Naive B cell (primary cell): ENCODE results near the gene ERCC3. TPM values are rescaled to one million over a fixed set of nuclear protein-coding genes. Genes with fewer than 3 reads are reported as not detected.
A peak's percentile ranks its signal among the peaks of the same experiment; 100 is the strongest.
"Not testable (repeated sequence)": the region's sequence is repeated elsewhere in the genome, so short reads cannot be mapped to it uniquely, and the experiment has no call there.

ENCODE experiments used
- ATAC-seq, 2 donors: fragments of 150-1000 bp; cut with Tn5 transposase; 2 replicates each; pipeline ENCODE4 v1.10.0; 2021; ENCODE audit warnings: low read depth in 2 of 2, mild to moderate bottlenecking in 2 of 2, moderate library complexity in 2 of 2
- DNase-seq: peaks from one replicate; pipeline ENCODE4 v3.0.0; 2022
- H3K27ac Mint-ChIP-seq, 6 donors: one replicate each; pipeline ENCODE4 v1.8.0; 2020 to 2022; ENCODE audit warnings: mild to moderate bottlenecking in 6 of 6, mixed read lengths in 6 of 6, moderate library complexity in 5 of 6, inconsistent platforms in 2 of 6
- H3K27me3 Mint-ChIP-seq, 3 donors: one replicate each; pipeline ENCODE4 v1.8.0; 2021 to 2022; ENCODE audit warnings: mixed read lengths in 3 of 3, mild to moderate bottlenecking in 1 of 3
- H3K36me3 Mint-ChIP-seq, 2 donors: one replicate each; pipeline ENCODE4 v1.8.0; 2020 to 2022; ENCODE audit warnings: mixed read lengths in 2 of 2, inconsistent platforms in 1 of 2, mild to moderate bottlenecking in 1 of 2
- H3K4me1 Mint-ChIP-seq, 3 donors: one replicate each; pipeline ENCODE4 v1.8.0; 2020 to 2022; ENCODE audit warnings: mixed read lengths in 3 of 3, inconsistent platforms in 1 of 3, mild to moderate bottlenecking in 1 of 3, moderate library complexity in 1 of 3
- H3K4me3 Mint-ChIP-seq, 8 donors: one replicate each; pipeline ENCODE4 v1.8.0; 2020 to 2022; ENCODE audit warnings: mild to moderate bottlenecking in 8 of 8, mixed read lengths in 8 of 8, moderate library complexity in 8 of 8, inconsistent platforms in 2 of 8
- H3K9me3 Mint-ChIP-seq, 7 donors: one replicate each; pipeline ENCODE4 v1.8.0; 2020 to 2022; ENCODE audit warnings: mixed read lengths in 7 of 7, mild to moderate bottlenecking in 5 of 7, inconsistent platforms in 2 of 7, moderate library complexity in 1 of 7
- polyA plus RNA-seq, 6 donors: library from polyadenylated mRNA; unstranded; fragments of 300-500 nt; fragmentation: Illumina TruSeq; gene quantifications; one replicate each; pipeline ENCODE4 v1.2.3, GENCODE V29; 2021; ENCODE audit warnings: low read depth in 6 of 6

Gene ERCC3
- polyA plus RNA-seq, 6 donors from 2014 or later: 19.0 to 32.5 (median 23.6) TPM

DNA sequence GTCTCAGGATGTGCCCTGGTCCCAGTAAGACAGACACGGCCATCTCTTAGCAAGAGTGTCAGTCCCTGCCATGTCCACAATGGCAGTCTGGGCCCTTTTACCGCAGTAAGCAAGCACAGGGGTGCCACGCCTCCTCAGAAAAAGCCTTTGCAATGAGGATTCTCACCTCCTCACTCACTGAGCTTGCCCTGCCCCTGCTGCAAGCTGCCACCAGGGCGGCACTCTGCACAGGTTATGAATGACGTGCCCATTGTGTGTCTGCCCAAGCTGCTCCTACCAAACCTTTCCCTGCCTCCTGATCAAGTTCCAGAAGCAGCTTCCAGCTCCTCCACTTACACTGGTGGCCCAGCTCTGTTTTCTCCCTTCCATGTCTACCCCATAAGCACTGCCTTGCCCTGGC is 23.3 kb downstream of the ERCC3 start:
- Mint-ChIP-seq H3K36me3 (peaks cover 43 to 52% of the 10 kb centered on the region in 2 donors), H3K27me3 (no peaks in the 10 kb centered on the region), H3K4me1 (peaks cover 0 to 6% (median 0%) of the 10 kb centered on the region in 3 donors), H3K27ac (peak overlapping the region in 1 of 6 donors; percentile 14), H3K9me3 (no peaks in the 10 kb centered on the region), H3K4me3 (peak overlapping the region in 1 of 8 donors; percentile 1)
- ATAC-seq (no peak), DNase-seq (no peak)

DNA sequence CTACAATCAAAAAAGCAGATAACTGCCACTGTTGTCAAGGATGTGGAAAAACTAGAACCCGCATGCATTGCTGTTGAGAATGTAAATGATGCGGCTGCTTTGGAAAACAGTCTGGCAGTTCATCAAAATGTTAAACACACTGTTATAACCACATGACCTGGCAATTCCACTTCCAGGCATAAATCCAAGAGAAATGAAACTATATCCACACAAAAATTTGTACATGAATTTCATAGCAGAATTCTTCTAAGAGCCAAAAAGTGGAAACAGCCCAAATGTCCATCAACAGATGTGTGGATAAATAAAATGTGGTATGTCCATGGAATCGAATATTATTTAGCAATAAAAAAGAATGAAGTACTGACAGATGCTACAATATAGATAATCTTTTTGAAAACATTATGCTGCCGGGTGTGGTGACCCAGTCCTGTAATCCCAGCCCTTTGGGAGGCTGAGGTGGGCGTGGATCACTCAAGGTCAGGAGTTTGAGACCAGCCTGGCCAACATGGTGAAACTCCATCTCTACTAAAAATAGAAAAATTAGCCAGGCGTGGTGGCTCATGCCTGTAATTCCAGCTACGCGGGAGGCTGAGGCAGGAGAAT is 32.0 kb downstream of the ERCC3 start:
- DNase-seq (no peak), ATAC-seq (no peak)
- Mint-ChIP-seq H3K4me3 (no peak overlapping the region), H3K9me3 (no peaks in the 10 kb centered on the region), H3K36me3 (peaks cover 25 to 40% of the 10 kb centered on the region in 2 donors), H3K4me1 (no peaks in the 10 kb centered on the region), H3K27ac (no peak overlapping the region), H3K27me3 (no peaks in the 10 kb centered on the region)

DNA sequence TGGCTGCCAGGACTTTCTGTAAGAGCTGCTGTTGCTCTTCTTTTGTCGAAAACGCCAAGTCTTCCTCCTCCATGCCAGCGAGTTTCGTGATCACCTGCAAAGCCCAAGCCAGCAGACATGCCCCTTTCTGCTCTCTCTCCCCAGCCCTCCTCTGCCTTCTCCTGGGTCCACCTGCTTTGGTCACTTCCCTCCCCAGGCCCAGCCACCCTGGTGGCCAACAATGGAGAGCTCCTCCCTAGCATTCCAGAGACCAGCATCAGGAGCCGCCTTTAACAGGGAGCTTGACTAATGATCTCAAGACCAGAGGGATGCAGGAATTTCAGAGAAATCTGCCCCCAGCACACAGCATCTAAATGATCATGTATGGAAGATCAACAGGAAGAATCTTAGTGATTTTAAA is 34.6 kb downstream of the ERCC3 start:
- Mint-ChIP-seq H3K27ac (peak overlapping the region in 2 of 6 donors; percentile 24 to 50), H3K9me3 (no peaks in the 10 kb centered on the region), H3K36me3 (peaks cover 16 to 41% of the 10 kb centered on the region in 2 donors), H3K4me1 (no peaks in the 10 kb centered on the region), H3K4me3 (no peak overlapping the region), H3K27me3 (no peaks in the 10 kb centered on the region)
- ATAC-seq: no peak
- no peak for DNase-seq

DNA sequence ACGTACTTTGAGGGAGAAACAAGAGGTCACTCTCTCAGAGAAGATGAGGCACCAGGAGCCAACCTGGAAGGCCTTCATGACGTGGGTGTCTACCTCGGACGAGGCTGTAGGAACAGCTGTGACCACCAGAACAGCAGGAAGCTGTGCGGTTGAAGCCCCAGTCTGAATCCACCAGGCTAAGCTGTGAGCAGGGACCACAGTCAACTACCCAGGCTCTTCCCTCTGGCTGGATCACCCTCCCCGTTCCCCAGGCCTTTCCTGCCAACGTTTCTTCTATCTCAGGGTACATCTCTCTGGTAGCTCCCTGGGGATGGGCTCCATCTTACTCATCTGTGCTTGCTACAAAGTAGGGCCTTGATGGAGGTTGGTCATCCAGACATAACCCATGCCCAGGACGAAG is 37.1 kb downstream of the ERCC3 start:
- no peak overlapping the region for H3K4me3 Mint-ChIP-seq
- peaks cover 16 to 41% of the 10 kb centered on the region in 2 donors for H3K36me3 Mint-ChIP-seq
- no peaks in the 10 kb centered on the region for H3K27me3 Mint-ChIP-seq
- no peaks in the 10 kb centered on the region for H3K9me3 Mint-ChIP-seq
- no peak for ATAC-seq
- peak overlapping the region in 1 of 6 donors; percentile 50 for H3K27ac Mint-ChIP-seq
- no peak for DNase-seq
- H3K4me1 Mint-ChIP-seq: no peaks in the 10 kb centered on the region

DNA sequence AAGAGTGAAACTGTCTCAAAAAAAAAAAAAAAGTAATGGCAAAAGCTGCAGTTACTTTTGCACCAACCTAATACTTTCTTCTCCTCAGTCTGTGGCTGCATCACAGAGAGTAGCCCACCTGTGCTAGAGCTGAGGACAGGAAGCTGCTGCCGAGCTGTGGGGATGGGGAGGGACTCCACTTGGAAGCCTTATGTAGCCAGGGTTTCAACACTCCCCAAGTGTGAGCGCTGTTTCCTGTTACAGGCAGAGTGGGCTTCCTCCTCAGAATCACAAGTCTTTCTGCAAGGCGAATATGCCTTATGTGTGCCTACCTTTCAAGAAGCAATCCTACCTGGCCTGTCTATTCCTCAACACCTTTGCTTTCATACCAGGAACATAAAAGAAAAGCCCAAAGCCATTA is 37.6 kb downstream of the ERCC3 start:
- peak overlapping the region in 2 of 6 donors; percentile 24 to 27 for H3K27ac Mint-ChIP-seq
- ATAC-seq: no peak
- DNase-seq: no peak

DNA sequence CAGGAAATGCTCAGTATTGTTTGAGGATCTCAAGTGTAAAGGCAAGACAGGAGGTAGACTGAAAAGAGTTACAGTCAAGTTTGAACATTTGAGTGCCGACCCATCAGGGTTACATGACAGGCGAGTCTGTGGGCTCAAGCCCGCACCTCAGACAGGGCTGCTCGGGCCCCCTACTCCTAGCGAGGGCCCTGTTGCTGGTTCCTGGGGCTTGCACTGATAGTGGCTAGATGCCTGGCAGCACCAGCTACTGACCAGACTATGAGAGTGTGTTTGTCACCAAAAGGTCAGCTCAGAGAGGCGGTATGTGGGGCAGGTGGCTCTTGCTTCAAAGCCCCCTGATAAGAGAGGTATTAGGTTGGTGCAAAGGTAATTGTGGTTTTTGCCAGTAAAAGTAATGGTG is 38.2 kb downstream of the ERCC3 start:
- Mint-ChIP-seq H3K27ac (peak overlapping the region in 1 of 6 donors; percentile 75), H3K36me3 (peaks cover 16 to 42% of the 10 kb centered on the region in 2 donors), H3K4me1 (no peaks in the 10 kb centered on the region), H3K27me3 (no peaks in the 10 kb centered on the region), H3K4me3 (no peak overlapping the region), H3K9me3 (no peaks in the 10 kb centered on the region)
- no peak for DNase-seq
- ATAC-seq: no peak

More for the DNA sequence above, 37.6 kb downstream of the ERCC3 start:
- H3K36me3 Mint-ChIP-seq: peaks cover 16 to 44% of the 10 kb centered on the region in 2 donors
- no peaks in the 10 kb centered on the region for H3K4me1 Mint-ChIP-seq
- H3K9me3 Mint-ChIP-seq: no peaks in the 10 kb centered on the region
- no peaks in the 10 kb centered on the region for H3K27me3 Mint-ChIP-seq
- no peak overlapping the region for H3K4me3 Mint-ChIP-seq

DNA sequence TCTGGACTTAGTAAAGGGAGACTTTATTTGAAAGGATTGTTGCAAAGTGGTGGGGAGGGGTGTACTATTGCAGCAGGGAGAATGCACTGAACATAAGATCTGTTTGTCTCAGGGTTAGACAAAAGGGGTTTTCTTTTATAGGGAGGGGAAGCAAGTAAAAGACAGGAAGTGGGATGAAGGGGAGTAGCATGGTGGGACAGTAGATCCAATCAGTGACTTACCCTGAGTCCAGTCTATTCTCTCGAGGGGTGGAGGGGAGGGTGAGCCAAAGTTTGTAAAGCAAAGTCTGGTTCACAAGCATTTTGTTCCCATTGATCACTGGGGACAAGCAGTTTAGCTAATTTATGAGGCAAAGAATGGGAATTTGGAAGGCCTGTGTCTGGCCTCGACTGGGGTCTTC is 38.8 kb downstream of the ERCC3 start:
- Mint-ChIP-seq H3K4me3 (no peak overlapping the region), H3K27ac (peak overlapping the region in 3 of 6 donors; percentile 5 to 75 (median 11)), H3K4me1 (no peaks in the 10 kb centered on the region), H3K27me3 (no peaks in the 10 kb centered on the region), H3K9me3 (no peaks in the 10 kb centered on the region), H3K36me3 (peaks cover 16 to 40% of the 10 kb centered on the region in 2 donors)
- DNase-seq (no peak), ATAC-seq (no peak)

DNA sequence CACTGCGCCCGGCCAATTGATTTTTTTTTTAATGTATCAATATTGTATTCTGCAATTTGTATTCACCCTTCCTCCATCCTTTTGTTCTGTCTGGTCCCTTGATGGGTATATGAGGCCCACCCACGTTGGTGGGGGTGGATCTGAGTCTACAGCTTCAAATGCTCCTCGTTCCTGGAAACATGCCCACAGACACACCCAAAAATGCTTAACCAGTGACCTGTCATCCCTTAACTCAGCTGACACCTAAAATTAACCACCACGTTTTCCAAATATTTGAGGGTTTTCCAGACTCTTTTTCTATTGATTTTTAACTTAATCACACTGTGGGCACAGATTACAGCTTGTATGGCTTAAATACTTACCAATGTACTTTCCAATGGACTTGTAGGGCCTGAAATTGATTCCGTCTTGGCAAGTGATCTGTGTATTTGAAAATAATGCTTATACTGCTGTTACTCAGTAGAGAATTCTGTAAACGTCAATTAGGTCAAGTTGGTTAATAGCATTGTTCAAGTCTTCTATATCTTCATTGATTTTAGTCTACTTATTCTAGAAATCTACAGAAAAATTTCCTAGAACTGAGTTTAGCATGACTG is 39.5 kb downstream of the ERCC3 start:
- H3K4me1 Mint-ChIP-seq: no peaks in the 10 kb centered on the region
- H3K9me3 Mint-ChIP-seq: no peaks in the 10 kb centered on the region
- peak overlapping the region in 1 of 8 donors; percentile 52 for H3K4me3 Mint-ChIP-seq
- no peak overlapping the region for H3K27ac Mint-ChIP-seq
- no peak for ATAC-seq
- DNase-seq: no peak
- no peaks in the 10 kb centered on the region for H3K27me3 Mint-ChIP-seq
- H3K36me3 Mint-ChIP-seq: peaks cover 12 to 34% of the 10 kb centered on the region in 2 donors

DNA sequence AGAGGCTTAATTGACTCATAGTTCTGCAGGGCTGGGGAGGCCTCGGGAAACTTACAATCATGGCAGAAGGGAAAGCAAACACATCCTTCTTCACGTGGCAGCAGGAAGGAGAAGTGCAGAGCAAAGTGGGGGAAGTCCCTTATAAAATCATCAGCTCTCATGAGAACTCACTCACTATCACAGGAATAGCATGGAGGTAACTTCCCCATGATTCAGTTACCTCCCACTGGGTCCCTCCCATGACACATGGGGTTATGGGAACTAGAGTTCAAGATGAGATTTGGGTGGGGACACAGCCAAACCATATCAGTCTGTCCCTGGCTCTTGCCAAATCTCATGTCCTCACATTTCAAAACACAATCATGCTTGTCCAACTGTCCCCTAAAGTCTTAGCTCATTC is 52.8 kb downstream of the ERCC3 start:
- Mint-ChIP-seq H3K36me3 (peaks cover 19 to 39% of the 10 kb centered on the region in 2 donors), H3K27ac (peak overlapping the region in 1 of 6 donors; percentile 26), H3K9me3 (peaks cover 13 to 50% (median 38%) of the 10 kb centered on the region in 7 donors)
- not testable (repeated sequence) for H3K4me3 Mint-ChIP-seq, DNase-seq, ATAC-seq, H3K27me3 Mint-ChIP-seq, H3K4me1 Mint-ChIP-seq

DNA sequence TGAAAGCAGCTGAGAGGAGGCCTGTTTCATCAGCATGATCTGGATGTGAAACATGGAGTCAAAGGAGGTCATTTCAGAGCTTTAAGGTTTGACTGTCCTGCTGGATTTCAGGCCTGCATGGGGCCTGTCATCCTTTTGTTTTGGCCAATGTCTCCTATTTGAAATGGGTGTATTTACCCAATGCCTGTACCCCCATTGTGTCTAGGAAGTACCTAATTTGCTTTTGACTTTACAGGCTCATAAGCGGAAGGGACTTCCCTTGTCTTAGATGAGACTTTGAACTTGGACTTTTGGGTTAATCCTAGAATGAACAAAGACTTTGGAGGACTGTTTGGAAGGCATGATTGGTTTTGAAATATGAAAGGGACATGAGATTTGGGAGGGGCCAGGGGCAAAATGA is 54.5 kb downstream of the ERCC3 start:
- Mint-ChIP-seq H3K4me3 (no peak overlapping the region), H3K27ac (no peak overlapping the region), H3K27me3 (no peaks in the 10 kb centered on the region), H3K36me3 (peaks cover 19 to 39% of the 10 kb centered on the region in 2 donors), H3K9me3 (peaks cover 13 to 51% (median 38%) of the 10 kb centered on the region in 7 donors), H3K4me1 (peaks cover 0 to 6% (median 0%) of the 10 kb centered on the region in 3 donors)
- DNase-seq: no peak
- no peak for ATAC-seq

DNA sequence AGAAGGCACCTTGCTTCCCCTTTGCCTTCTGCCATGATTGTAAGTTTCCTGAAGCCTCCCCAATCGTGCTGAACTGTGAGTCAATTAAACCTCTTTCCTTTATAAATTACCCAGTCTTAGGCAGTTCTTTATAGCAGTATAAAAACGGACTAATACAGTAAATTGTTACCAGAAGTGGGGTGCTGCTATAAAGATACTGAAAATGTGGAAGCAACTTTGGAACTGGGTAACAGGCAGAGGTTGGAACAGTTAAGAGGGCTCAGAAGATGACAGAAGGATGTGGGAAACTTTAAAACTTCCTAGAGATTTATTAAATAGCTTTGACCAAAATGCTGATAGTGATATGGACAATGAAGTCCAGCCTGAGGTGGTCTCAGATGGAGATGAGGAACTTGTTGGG is 56.2 kb downstream of the ERCC3 start:
- Mint-ChIP-seq H3K9me3 (peaks cover 13 to 51% (median 38%) of the 10 kb centered on the region in 7 donors), H3K36me3 (peaks cover 23 to 39% of the 10 kb centered on the region in 2 donors)
- H3K27me3 Mint-ChIP-seq, H3K4me1 Mint-ChIP-seq, DNase-seq, H3K27ac Mint-ChIP-seq, ATAC-seq, H3K4me3 Mint-ChIP-seq: not testable (repeated sequence)

DNA sequence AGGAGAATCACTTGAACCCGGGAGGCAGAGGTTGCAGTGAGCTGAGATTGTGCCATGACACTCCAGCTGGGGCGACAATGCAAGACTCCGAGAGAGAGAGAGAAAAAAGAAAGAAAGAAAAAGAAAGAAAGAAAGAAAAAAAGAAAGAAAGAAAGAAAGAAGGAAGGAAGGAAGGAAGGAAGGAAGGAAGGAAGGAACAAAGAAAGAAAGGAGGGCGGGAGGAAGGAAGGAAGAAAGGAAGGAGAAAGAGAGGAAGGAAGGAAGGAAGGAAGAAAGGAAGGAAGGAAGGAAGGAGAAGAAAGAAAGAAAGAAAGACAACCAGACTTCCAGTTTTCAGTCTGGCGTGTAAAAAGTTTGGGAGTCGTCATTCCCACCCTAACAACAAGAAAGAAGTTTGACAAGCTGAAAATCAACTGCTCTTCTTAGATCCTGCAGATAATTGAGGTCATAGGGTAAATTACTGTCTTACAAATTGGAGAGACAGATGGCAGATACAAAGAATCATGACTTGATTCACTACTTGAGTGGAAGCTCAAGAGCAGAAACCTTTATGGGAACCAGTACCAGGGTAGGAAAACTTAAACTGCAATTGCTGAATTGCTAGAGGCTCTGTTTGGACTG is 58.8 kb downstream of the ERCC3 start:
- peaks cover 21 to 27% of the 10 kb centered on the region in 2 donors for H3K36me3 Mint-ChIP-seq
- ATAC-seq: no peak
- peak overlapping the region in 1 of 6 donors; percentile 35 for H3K27ac Mint-ChIP-seq
- H3K27me3 Mint-ChIP-seq: peaks cover 0 to under 1% (median 0%) of the 10 kb centered on the region in 3 donors
- no peaks in the 10 kb centered on the region for H3K4me1 Mint-ChIP-seq
- no peak overlapping the region for H3K4me3 Mint-ChIP-seq
- peaks cover 7 to 29% (median 19%) of the 10 kb centered on the region in 7 donors for H3K9me3 Mint-ChIP-seq
- DNase-seq: no peak

DNA sequence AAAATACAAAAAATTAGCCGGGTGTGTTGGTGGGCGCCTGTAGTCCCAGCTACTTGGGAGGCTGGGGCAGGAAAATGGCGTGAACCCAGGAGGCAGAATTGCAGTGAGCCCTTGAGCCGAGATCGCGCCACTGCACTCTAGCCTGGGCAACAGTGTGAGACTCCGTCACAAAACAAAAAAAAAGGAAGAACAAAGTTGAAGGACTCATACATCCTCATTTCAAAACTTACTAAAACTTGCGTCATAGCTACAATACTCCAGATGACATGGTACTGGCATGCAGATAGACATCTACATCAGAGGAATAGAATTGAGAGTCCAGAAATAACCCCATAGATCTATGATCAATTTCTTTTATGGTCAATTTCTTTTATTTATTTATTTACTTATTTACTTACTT is 60.2 kb downstream of the ERCC3 start:
- ATAC-seq (no peak), DNase-seq (no peak)
- Mint-ChIP-seq H3K9me3 (peaks cover 7 to 24% (median 16%) of the 10 kb centered on the region in 7 donors), H3K27me3 (peaks cover 0 to 12% (median 7%) of the 10 kb centered on the region in 3 donors), H3K4me3 (no peak overlapping the region), H3K27ac (no peak overlapping the region), H3K4me1 (no peaks in the 10 kb centered on the region), H3K36me3 (peaks cover 12 to 16% of the 10 kb centered on the region in 2 donors)
